Measurements from ENCODE around the gene MAP2K6.

Gene MAP2K6

GRCh38 chr17:69552986-69553667 lies 138.6 kb downstream of the MAP2K6 start:
- Histone ChIP-seq H4K5ac (ENCODE audit: low read length) (no peak overlapping the region), H3K18ac (ENCODE audit: low read length) (no peak overlapping the region), H3K4me1 (ENCODE audit: control insufficient read depth, low read depth, low read length) (no peaks in the 10 kb centered on the region), H3K4me3 (ENCODE audit: low read length) (no peak overlapping the region), H2BK15ac (replicated peaks; ENCODE audit: low read depth) (no peak overlapping the region), H2BK5ac (ENCODE audit: low read length) (no peak overlapping the region), H3K4me2 (ENCODE audit: low read length) (no peak overlapping the region), H3K56ac (ENCODE audit: low read length) (no peak overlapping the region), H3K4ac (ENCODE audit: low read depth, low read length) (no peak overlapping the region), H3K9ac (ENCODE audit: low read length) (no peak overlapping the region), H2AK5ac (ENCODE audit: low read length) (no peak overlapping the region), H2BK120ac (ENCODE audit: low read depth, low read length) (no peak overlapping the region), H3K79me2 (ENCODE audit: control insufficient read depth, insufficient read depth, low read length) (no peaks in the 10 kb centered on the region), H3K27ac (ENCODE audit: low read depth, low read length) (no peak overlapping the region), H3K27me3 (ENCODE audit: insufficient read depth, low read length, poor library complexity) (no peaks in the 10 kb centered on the region), H3K79me1 (ENCODE audit: low read length) (no peaks in the 10 kb centered on the region), H3K36me3 (ENCODE audit: control insufficient read depth, insufficient read depth, low read length) (no peaks in the 10 kb centered on the region), H3K23ac (ENCODE audit: low read length) (no peak overlapping the region), H4K8ac (ENCODE audit: low read depth, low read length) (no peak overlapping the region)
- no peak for DNase-seq
- WGBS (ENCODE audit: extremely low coverage, insufficient coverage, low lambda C conversion rate), result no CpG with 5 or more reads among the region's 5 CpGs

GRCh38 chr17:69555056-69555455 lies 140.6 kb downstream of the MAP2K6 start:
- Histone ChIP-seq H3K56ac (ENCODE audit: low read length) (no peak overlapping the region), H3K4me2 (ENCODE audit: low read length) (no peak overlapping the region), H3K27me3 (ENCODE audit: insufficient read depth, low read length, poor library complexity) (no peaks in the 10 kb centered on the region), H2AK5ac (ENCODE audit: low read length) (no peak overlapping the region), H3K4me3 (ENCODE audit: low read length) (no peak overlapping the region), H3K79me1 (ENCODE audit: low read length) (no peaks in the 10 kb centered on the region), H2BK15ac (replicated peaks; ENCODE audit: low read depth) (no peak overlapping the region), H3K23ac (ENCODE audit: low read length) (no peak overlapping the region), H4K8ac (ENCODE audit: low read depth, low read length) (no peak overlapping the region), H3K36me3 (ENCODE audit: control insufficient read depth, insufficient read depth, low read length) (no peaks in the 10 kb centered on the region), H3K4ac (ENCODE audit: low read depth, low read length) (no peak overlapping the region), H4K5ac (ENCODE audit: low read length) (no peak overlapping the region), H3K4me1 (ENCODE audit: control insufficient read depth, low read depth, low read length) (no peaks in the 10 kb centered on the region), H3K27ac (ENCODE audit: low read depth, low read length) (no peak overlapping the region), H3K9ac (ENCODE audit: low read length) (no peak overlapping the region), H2BK5ac (ENCODE audit: low read length) (no peak overlapping the region), H3K18ac (ENCODE audit: low read length) (no peak overlapping the region), H3K79me2 (ENCODE audit: control insufficient read depth, insufficient read depth, low read length) (no peaks in the 10 kb centered on the region), H2BK120ac (ENCODE audit: low read depth, low read length) (no peak overlapping the region)
- no CpG with 5 or more reads among the region's 2 CpGs for WGBS (ENCODE audit: extremely low coverage, insufficient coverage, low lambda C conversion rate)
- no peak for DNase-seq

DNA sequence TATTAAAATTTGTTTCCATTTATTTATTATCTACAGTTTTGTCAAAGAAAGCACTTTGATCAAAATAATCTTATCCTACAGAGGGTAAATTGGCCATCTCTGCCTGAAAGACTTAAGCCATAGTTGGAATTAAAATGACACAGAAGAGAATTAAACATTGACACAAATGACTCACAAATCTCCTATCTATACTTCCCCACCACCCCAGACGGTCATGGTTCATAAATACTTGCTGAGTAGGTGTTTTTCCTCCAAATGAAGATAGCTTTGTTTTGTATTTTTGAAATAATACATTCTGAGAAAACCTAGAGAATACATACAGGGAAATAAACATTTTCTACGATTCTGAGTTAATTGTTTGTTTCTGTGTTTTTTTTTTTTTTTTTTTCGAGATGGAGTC lies 142.8 kb downstream of the MAP2K6 start:
- Histone ChIP-seq H3K56ac (ENCODE audit: low read length) (no peak overlapping the region), H2BK5ac (ENCODE audit: low read length) (no peak overlapping the region)
- WGBS (ENCODE audit: extremely low coverage, insufficient coverage, low lambda C conversion rate), result no CpG with 5 or more reads among the region's 3 CpGs

DNA sequence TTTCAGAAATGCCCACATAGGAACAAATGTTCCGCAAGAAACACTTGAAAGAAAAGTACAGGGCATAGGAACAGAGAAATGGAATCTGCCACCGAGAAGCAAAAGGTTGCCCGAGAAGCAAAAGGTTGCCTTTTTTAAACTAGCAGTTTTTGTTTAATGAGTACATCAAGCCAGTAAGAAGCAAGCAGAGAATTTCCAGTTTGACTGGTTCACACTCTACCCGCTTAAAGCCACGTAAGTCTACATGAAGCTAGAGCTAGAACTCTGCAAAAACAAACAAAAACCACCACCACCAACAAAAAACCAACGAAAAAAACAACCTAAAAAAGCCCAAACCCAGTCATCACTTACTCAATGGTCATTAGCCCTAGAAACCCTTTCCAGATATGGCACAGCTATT lies 144.3 kb downstream of the MAP2K6 start:
- no peak overlapping the region for H3K27ac ChIP-seq (ENCODE audit: low read depth, low read length)
- H3K56ac ChIP-seq (ENCODE audit: low read length), result no peak overlapping the region
- H3K79me2 ChIP-seq (ENCODE audit: control insufficient read depth, insufficient read depth, low read length), result no peaks in the 10 kb centered on the region
- WGBS (ENCODE audit: extremely low coverage, insufficient coverage, low lambda C conversion rate), result no CpG with 5 or more reads among the region's 6 CpGs
- no peaks in the 10 kb centered on the region for H3K4me1 ChIP-seq (ENCODE audit: control insufficient read depth, low read depth, low read length)
- no peaks in the 10 kb centered on the region for H3K79me1 ChIP-seq (ENCODE audit: low read length)
- no peak overlapping the region for H3K4ac ChIP-seq (ENCODE audit: low read depth, low read length)
- H3K9ac ChIP-seq (ENCODE audit: low read length), result no peak overlapping the region
- no peak overlapping the region for H3K4me3 ChIP-seq (ENCODE audit: low read length)
- no peak overlapping the region for H4K5ac ChIP-seq (ENCODE audit: low read length)
- H3K4me2 ChIP-seq (ENCODE audit: low read length), result no peak overlapping the region
- no peak overlapping the region for H2BK15ac ChIP-seq (replicated peaks; ENCODE audit: low read depth)
- no peak overlapping the region for H3K23ac ChIP-seq (ENCODE audit: low read length)
- no peak overlapping the region for H2BK5ac ChIP-seq (ENCODE audit: low read length)
- H3K36me3 ChIP-seq (ENCODE audit: control insufficient read depth, insufficient read depth, low read length), result no peaks in the 10 kb centered on the region
- no peak overlapping the region for H2BK120ac ChIP-seq (ENCODE audit: low read depth, low read length)
- H3K18ac ChIP-seq (ENCODE audit: low read length), result no peak overlapping the region
- no peak overlapping the region for H2AK5ac ChIP-seq (ENCODE audit: low read length)
- no peak for DNase-seq
- H4K8ac ChIP-seq (ENCODE audit: low read depth, low read length), result no peak overlapping the region
- H3K27me3 ChIP-seq (ENCODE audit: insufficient read depth, low read length, poor library complexity), result no peaks in the 10 kb centered on the region

More for the DNA sequence above, 142.8 kb downstream of the MAP2K6 start:
- Histone ChIP-seq H3K18ac (ENCODE audit: low read length) (no peak overlapping the region), H4K8ac (ENCODE audit: low read depth, low read length) (no peak overlapping the region), H3K23ac (ENCODE audit: low read length) (no peak overlapping the region), H2BK120ac (ENCODE audit: low read depth, low read length) (no peak overlapping the region), H2AK5ac (ENCODE audit: low read length) (no peak overlapping the region), H3K4me3 (ENCODE audit: low read length) (no peak overlapping the region), H3K4me2 (ENCODE audit: low read length) (no peak overlapping the region), H3K9ac (ENCODE audit: low read length) (no peak overlapping the region), H3K79me1 (ENCODE audit: low read length) (no peaks in the 10 kb centered on the region), H3K79me2 (ENCODE audit: control insufficient read depth, insufficient read depth, low read length) (no peaks in the 10 kb centered on the region), H3K4ac (ENCODE audit: low read depth, low read length) (no peak overlapping the region), H3K36me3 (ENCODE audit: control insufficient read depth, insufficient read depth, low read length) (no peaks in the 10 kb centered on the region), H3K27me3 (ENCODE audit: insufficient read depth, low read length, poor library complexity) (no peaks in the 10 kb centered on the region), H3K4me1 (ENCODE audit: control insufficient read depth, low read depth, low read length) (no peaks in the 10 kb centered on the region), H4K5ac (ENCODE audit: low read length) (no peak overlapping the region), H2BK15ac (replicated peaks; ENCODE audit: low read depth) (no peak overlapping the region), H3K27ac (ENCODE audit: low read depth, low read length) (no peak overlapping the region)
- no peak for DNase-seq

DNA sequence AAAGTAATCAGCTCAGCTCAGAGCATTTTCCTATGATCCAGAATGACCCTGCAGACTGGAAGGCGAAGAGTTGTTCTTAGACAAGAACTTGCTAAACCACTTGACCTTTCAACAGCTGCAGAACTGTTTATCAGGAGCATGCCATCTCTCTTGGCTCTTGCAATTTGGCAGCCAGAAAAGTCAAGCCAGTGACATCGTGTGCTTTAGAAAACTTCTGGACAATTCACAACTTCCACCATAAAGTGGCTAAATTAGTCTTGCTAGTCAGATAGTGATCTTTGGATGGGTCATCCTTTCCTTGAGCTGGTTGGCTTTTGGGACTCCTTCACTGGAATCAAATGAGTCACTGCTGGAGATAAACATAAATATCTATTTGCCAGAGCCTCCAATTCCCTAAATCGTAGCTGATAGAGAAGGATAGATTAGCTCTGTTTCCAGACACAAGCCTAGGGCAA lies 146.5 kb downstream of the MAP2K6 start:
- H3K4me3 ChIP-seq (ENCODE audit: low read length), result no peak overlapping the region
- no peak overlapping the region for H2BK120ac ChIP-seq (ENCODE audit: low read depth, low read length)
- H3K4me2 ChIP-seq (ENCODE audit: low read length), result no peak overlapping the region
- H3K9ac ChIP-seq (ENCODE audit: low read length), result no peak overlapping the region
- no peaks in the 10 kb centered on the region for H3K36me3 ChIP-seq (ENCODE audit: control insufficient read depth, insufficient read depth, low read length)
- DNase-seq, result no peak
- no peak overlapping the region for H3K23ac ChIP-seq (ENCODE audit: low read length)
- H3K56ac ChIP-seq (ENCODE audit: low read length), result no peak overlapping the region
- H3K79me2 ChIP-seq (ENCODE audit: control insufficient read depth, insufficient read depth, low read length), result no peaks in the 10 kb centered on the region
- H2BK15ac ChIP-seq (replicated peaks; ENCODE audit: low read depth), result no peak overlapping the region
- no peak overlapping the region for H2BK5ac ChIP-seq (ENCODE audit: low read length)
- no peak overlapping the region for H4K5ac ChIP-seq (ENCODE audit: low read length)
- H3K4me1 ChIP-seq (ENCODE audit: control insufficient read depth, low read depth, low read length), result no peaks in the 10 kb centered on the region
- no CpG with 5 or more reads among the region's 3 CpGs for WGBS (ENCODE audit: extremely low coverage, insufficient coverage, low lambda C conversion rate)
- no peak overlapping the region for H2AK5ac ChIP-seq (ENCODE audit: low read length)
- H3K27ac ChIP-seq (ENCODE audit: low read depth, low read length), result no peak overlapping the region
- H3K4ac ChIP-seq (ENCODE audit: low read depth, low read length), result no peak overlapping the region
- no peak overlapping the region for H4K8ac ChIP-seq (ENCODE audit: low read depth, low read length)
- H3K18ac ChIP-seq (ENCODE audit: low read length), result no peak overlapping the region
- H3K27me3 ChIP-seq (ENCODE audit: insufficient read depth, low read length, poor library complexity), result no peaks in the 10 kb centered on the region
- H3K79me1 ChIP-seq (ENCODE audit: low read length), result no peaks in the 10 kb centered on the region

- Histone ChIP-seq H4K8ac (ENCODE audit: low read depth, low read length) (no peak overlapping the region), H2BK5ac (ENCODE audit: low read length) (no peak overlapping the region), H3K56ac (ENCODE audit: low read length) (no peak overlapping the region), H3K4me2 (ENCODE audit: low read length) (no peak overlapping the region), H3K4ac (ENCODE audit: low read depth, low read length) (no peak overlapping the region), H3K27me3 (ENCODE audit: insufficient read depth, low read length, poor library complexity) (no peaks in the 10 kb centered on the region), H3K79me2 (ENCODE audit: control insufficient read depth, insufficient read depth, low read length) (no peaks in the 10 kb centered on the region), H3K36me3 (ENCODE audit: control insufficient read depth, insufficient read depth, low read length) (no peaks in the 10 kb centered on the region), H2BK120ac (ENCODE audit: low read depth, low read length) (no peak overlapping the region), H4K5ac (ENCODE audit: low read length) (no peak overlapping the region), H3K79me1 (ENCODE audit: low read length) (no peaks in the 10 kb centered on the region), H2BK15ac (replicated peaks; ENCODE audit: low read depth) (no peak overlapping the region), H3K4me1 (ENCODE audit: control insufficient read depth, low read depth, low read length) (no peaks in the 10 kb centered on the region), H2AK5ac (ENCODE audit: low read length) (no peak overlapping the region), H3K18ac (ENCODE audit: low read length) (no peak overlapping the region), H3K9ac (ENCODE audit: low read length) (no peak overlapping the region), H3K4me3 (ENCODE audit: low read length) (no peak overlapping the region), H3K23ac (ENCODE audit: low read length) (no peak overlapping the region), H3K27ac (ENCODE audit: low read depth, low read length) (no peak overlapping the region)
- no CpG with 5 or more reads among the region's 3 CpGs for WGBS (ENCODE audit: extremely low coverage, insufficient coverage, low lambda C conversion rate)
- DNase-seq, result no peak
These were observed 147.0 kb downstream of the MAP2K6 start for GRCh38 chr17:69561462-69561861.
